Panc1 (cell line): ENCODE data around the gene P2RY12. TPM values are rescaled to one million over a fixed set of nuclear protein-coding genes. Genes with fewer than 3 reads are reported as not detected.

Experiments
- ATAC-seq: fragments of 200-7000 bp; cut with Tn5 transposase; 2 replicates; pipeline ENCODE4 v1.9.1; 2020; ENCODE audit warnings: mild to moderate bottlenecking, moderate library complexity
- BruUV-seq: library from RNA; stranded (reverse); fragments of 400-500 nt; replicated peaks from 2 replicates; lab custom pipeline; 2021; lab: Mats Ljungman, UMichigan
- CTCF ChIA-PET: fragments of 300-600 bp; sonication (Branson Sonifier 250); formaldehyde crosslinking; loops from one replicate; lab custom pipeline; 2022; ENCODE audit warnings: antibody characterized with exemption; lab: Charles Lee
- POLR2A ChIA-PET: fragments of 300-600 bp; sonication (Branson Sonifier 250); formaldehyde crosslinking; loops from one replicate; lab custom pipeline; 2022; ENCODE audit warnings: antibody characterized with exemption; lab: Charles Lee
- DNase-seq: peaks from one replicate; pipeline ENCODE4 v3.0.0-alpha.2; 2010; ENCODE audit warnings: low read depth, low spot score
- H3K27ac ChIP-seq: 2 replicates; pipeline ENCODE4 v1.5.1; 2011; ENCODE audit warnings: mild to moderate bottlenecking, low read length, inconsistent platforms
- H3K27me3 ChIP-seq: fragments of 200-500 bp; sonication (Bioruptor generic); 2 replicates; pipeline ENCODE4 v1.6.0; 2014; ENCODE audit warnings: low read length, inconsistent platforms; ENCODE audit not compliant: control insufficient read depth, insufficient read depth
- H3K36me3 ChIP-seq: fragments of 200-500 bp; sonication (Bioruptor generic); 2 replicates; pipeline ENCODE4 v1.5.1; 2014; ENCODE audit warnings: inconsistent platforms, mild to moderate bottlenecking, low read length, moderate library complexity; ENCODE audit not compliant: control insufficient read depth, insufficient read depth
- H3K4me1 ChIP-seq: 2 replicates; pipeline ENCODE4 v1.5.1; 2011; ENCODE audit warnings: inconsistent platforms, mild to moderate bottlenecking, low read length, moderate library complexity; ENCODE audit not compliant: control insufficient read depth, insufficient read depth
- H3K4me3 ChIP-seq, 2 experiments: 2 replicates each; pipeline ENCODE4 v1.5.1; 2011 to 2012; ENCODE audit warnings: low read depth in 2 of 2, low read length in 2 of 2, mild to moderate bottlenecking in 2 of 2, inconsistent platforms in 1 of 2, moderate library complexity in 1 of 2
- H3K9me3 ChIP-seq: fragments of 200-500 bp; sonication (Bioruptor generic); 2 replicates; pipeline ENCODE4 v1.5.1; 2014; ENCODE audit warnings: low read depth, mild to moderate bottlenecking, inconsistent platforms, low read length, moderate library complexity; ENCODE audit not compliant: control insufficient read depth, insufficient read depth
- POLR2AphosphoS5 ChIP-seq: IDR thresholded peaks from 2 replicates; pipeline ENCODE4 v1.6.1; 2012; ENCODE audit warnings: mild to moderate bottlenecking, low read depth, low read length, moderate library complexity
- SIN3A ChIP-seq: IDR thresholded peaks from 2 replicates; pipeline ENCODE4 v1.6.1; 2012; ENCODE audit warnings: low read depth, mild to moderate bottlenecking, low read length, moderate library complexity, borderline replicate concordance; ENCODE audit not compliant: insufficient read depth
- TCF7L2 ChIP-seq: IDR thresholded peaks from 2 replicates; pipeline ENCODE4 v1.6.1; 2011; ENCODE audit warnings: mild to moderate bottlenecking, low read depth, low read length, inconsistent platforms
- in situ Hi-C: cut with HindIII; loops from 2 replicates; pipeline ENCODE4 v1.10.0; 2016; ENCODE audit warnings: low sequenced_read_pairs, low pct_unique_long_range_greater_than_20kb
- intact Hi-C: fragments of 100-400 bp; cut with micrococcal nuclease; formaldehyde crosslinking; loops from one replicate; pipeline ENCODE4 v1.10.0; 2022; ENCODE audit not compliant: unreplicated experiment
- total RNA-seq: library from RNA; stranded (reverse); gene quantifications from one replicate; pipeline ENCODE4 v1.2.1, GENCODE V29; 2021; ENCODE audit not compliant: unreplicated experiment
- TF ChIP-seq, protein P1 (sequence below): fragments of 450-650 bp; IDR thresholded peaks from 2 replicates; pipeline ENCODE4 v1.5.1; 2017; ENCODE audit warnings: mild to moderate bottlenecking
- TF ChIP-seq, protein P2 (sequence below), 2 experiments: IDR thresholded peaks; 2 replicates each; pipeline ENCODE4 v1.6.1; 2011 to 2012; ENCODE audit warnings: low read depth in 2 of 2, control low read depth in 1 of 2, low read length in 1 of 2, mild to moderate bottlenecking in 1 of 2, moderate library complexity in 1 of 2; ENCODE audit not compliant: insufficient read depth in 1 of 2

P2RY12 gene
- total RNA-seq, 1 experiment from 2014 or later, result not detected

- Histone ChIP-seq H3K4me3 (no peak overlapping the region), H3K9me3 (no peaks in the 10 kb centered on the region), H3K4me1 (no peaks in the 10 kb centered on the region), H3K27ac (no peak overlapping the region), H3K27me3 (no peaks in the 10 kb centered on the region), H3K36me3 (no peaks in the 10 kb centered on the region)
- ChIA-PET POLR2A (no interaction called here), CTCF (interaction anchor here (0.9 kb wide), 1 partner anchor 413 kb away, joined by 4 read pairs; no protein-coding TSS in a partner anchor)
- intact Hi-C loops, result no loop called here
- TF ChIP-seq, protein P1, sequence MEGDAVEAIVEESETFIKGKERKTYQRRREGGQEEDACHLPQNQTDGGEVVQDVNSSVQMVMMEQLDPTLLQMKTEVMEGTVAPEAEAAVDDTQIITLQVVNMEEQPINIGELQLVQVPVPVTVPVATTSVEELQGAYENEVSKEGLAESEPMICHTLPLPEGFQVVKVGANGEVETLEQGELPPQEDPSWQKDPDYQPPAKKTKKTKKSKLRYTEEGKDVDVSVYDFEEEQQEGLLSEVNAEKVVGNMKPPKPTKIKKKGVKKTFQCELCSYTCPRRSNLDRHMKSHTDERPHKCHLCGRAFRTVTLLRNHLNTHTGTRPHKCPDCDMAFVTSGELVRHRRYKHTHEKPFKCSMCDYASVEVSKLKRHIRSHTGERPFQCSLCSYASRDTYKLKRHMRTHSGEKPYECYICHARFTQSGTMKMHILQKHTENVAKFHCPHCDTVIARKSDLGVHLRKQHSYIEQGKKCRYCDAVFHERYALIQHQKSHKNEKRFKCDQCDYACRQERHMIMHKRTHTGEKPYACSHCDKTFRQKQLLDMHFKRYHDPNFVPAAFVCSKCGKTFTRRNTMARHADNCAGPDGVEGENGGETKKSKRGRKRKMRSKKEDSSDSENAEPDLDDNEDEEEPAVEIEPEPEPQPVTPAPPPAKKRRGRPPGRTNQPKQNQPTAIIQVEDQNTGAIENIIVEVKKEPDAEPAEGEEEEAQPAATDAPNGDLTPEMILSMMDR, result peak; percentile 43
- TF ChIP-seq POLR2AphosphoS5, result no peak
- no peak for TF ChIP-seq TCF7L2
- ATAC-seq (0 out of 2 replicates have a peak, but pooled peaks have one; percentile 68), DNase-seq (no peak)
- in situ Hi-C loops, result no loop called here
- BruUV-seq, result no TSS peak
Observed at GRCh38 chr3:151426341-151426657, 41.7 kb upstream of the P2RY12 start.

DNA sequence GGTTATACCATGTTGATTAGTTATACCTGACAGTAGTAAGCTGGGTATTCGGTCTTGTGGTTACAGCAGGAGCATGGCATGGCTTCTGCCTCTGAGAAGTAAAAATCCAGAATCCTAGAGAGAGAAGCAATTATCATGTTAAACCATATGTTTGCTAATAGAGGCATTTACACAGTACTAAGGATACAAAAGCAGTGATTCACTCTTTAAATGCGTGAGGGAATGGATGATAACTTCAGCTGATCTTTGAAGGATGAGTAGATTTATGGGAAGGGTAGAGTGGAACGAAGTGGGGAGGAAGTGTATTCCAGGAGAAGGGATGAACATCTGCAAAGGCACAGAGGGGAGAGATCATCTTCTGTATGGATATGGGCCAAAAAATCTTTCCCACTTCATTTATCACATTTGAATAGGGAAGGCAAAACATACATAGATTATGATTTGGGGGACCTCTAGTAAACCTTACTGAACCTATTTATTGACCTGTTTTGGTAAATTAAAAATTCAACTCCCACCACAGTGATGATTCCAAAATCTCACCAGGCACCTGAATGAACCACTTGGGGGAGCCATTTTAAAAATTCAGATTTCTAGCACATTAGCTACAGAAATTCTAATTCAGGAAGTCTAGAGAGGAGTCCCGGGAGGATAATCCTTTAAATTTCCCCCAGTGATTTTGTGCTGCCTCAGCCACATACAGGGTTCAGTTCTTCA, 41.2 kb upstream of the P2RY12 start:
- Histone ChIP-seq H3K4me1 (no peaks in the 10 kb centered on the region), H3K4me3 (no peak overlapping the region), H3K27me3 (no peaks in the 10 kb centered on the region), H3K36me3 (no peaks in the 10 kb centered on the region), H3K27ac (no peak overlapping the region), H3K9me3 (no peaks in the 10 kb centered on the region)
- no peak for ATAC-seq
- no peak for TF ChIP-seq TCF7L2
- TF ChIP-seq SIN3A, result no peak
- TF ChIP-seq, protein P1, result peak; percentile 66; the same call in 1 of the 2 replicates
- TF ChIP-seq, protein P2, sequence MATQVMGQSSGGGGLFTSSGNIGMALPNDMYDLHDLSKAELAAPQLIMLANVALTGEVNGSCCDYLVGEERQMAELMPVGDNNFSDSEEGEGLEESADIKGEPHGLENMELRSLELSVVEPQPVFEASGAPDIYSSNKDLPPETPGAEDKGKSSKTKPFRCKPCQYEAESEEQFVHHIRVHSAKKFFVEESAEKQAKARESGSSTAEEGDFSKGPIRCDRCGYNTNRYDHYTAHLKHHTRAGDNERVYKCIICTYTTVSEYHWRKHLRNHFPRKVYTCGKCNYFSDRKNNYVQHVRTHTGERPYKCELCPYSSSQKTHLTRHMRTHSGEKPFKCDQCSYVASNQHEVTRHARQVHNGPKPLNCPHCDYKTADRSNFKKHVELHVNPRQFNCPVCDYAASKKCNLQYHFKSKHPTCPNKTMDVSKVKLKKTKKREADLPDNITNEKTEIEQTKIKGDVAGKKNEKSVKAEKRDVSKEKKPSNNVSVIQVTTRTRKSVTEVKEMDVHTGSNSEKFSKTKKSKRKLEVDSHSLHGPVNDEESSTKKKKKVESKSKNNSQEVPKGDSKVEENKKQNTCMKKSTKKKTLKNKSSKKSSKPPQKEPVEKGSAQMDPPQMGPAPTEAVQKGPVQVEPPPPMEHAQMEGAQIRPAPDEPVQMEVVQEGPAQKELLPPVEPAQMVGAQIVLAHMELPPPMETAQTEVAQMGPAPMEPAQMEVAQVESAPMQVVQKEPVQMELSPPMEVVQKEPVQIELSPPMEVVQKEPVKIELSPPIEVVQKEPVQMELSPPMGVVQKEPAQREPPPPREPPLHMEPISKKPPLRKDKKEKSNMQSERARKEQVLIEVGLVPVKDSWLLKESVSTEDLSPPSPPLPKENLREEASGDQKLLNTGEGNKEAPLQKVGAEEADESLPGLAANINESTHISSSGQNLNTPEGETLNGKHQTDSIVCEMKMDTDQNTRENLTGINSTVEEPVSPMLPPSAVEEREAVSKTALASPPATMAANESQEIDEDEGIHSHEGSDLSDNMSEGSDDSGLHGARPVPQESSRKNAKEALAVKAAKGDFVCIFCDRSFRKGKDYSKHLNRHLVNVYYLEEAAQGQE (IDR thresholded peaks at IDR 0.05; ENCODE audit: insufficient read depth in 1 of 2, low read depth in 2 of 2, low read length in 1 of 2), result no peak
- no peak for TF ChIP-seq POLR2AphosphoS5
- intact Hi-C loops, result no loop called here
- DNase-seq, result no peak
- in situ Hi-C loops, result no loop called here
- BruUV-seq, result no TSS peak
- ChIA-PET CTCF (interaction anchor here (0.9 kb wide), 1 partner anchor 413 kb away, joined by 4 read pairs; no protein-coding TSS in a partner anchor), POLR2A (no interaction called here)
